ENCODE results near the gene UHRF1.
A peak's percentile ranks its signal among the peaks of the same experiment; 100 is the strongest.

The UHRF1 gene

GRCh38 chr19:4914736-4915501 lies 5.6 kb downstream of the UHRF1 start:
- peak; percentile 82 for DNase-seq
- Histone ChIP-seq H3K36me3 (ENCODE audit: control insufficient read depth in 1 of 2, insufficient read depth in 2 of 2, low read depth in 1 of 2, low read length in 2 of 2) (peaks cover 0 to 10% of the 10 kb centered on the region in 2 experiments), H2AK5ac (ENCODE audit: low read length, severe bottlenecking) (peak overlapping the region; percentile 2), H2BK120ac (ENCODE audit: low read depth, low read length) (no peak overlapping the region), H3K27ac (ENCODE audit: low read length, poor library complexity, severe bottlenecking) (peak overlapping the region; percentile 76), H2BK5ac (ENCODE audit: low read depth, low read length, poor library complexity, severe bottlenecking) (peak overlapping the region; percentile 60), H4K91ac (ENCODE audit: low read length) (peak overlapping the region; percentile 81), H3K4me3 (ENCODE audit: insufficient read depth in 1 of 2, low read depth in 1 of 2, low read length in 2 of 2) (peak overlapping the region in 1 of 2 experiments; percentile 2), H3K23ac (ENCODE audit: low read length in 2 of 2) (no peak overlapping the region), H2BK15ac (ENCODE audit: low read depth, poor library complexity, severe bottlenecking) (no peak overlapping the region), H3K9ac (ENCODE audit: low read length) (peak overlapping the region; percentile 60), H3K18ac (ENCODE audit: low read depth in 1 of 2, low read length in 2 of 2) (peak overlapping the region; percentile 84), H3K4me2 (ENCODE audit: low read length, poor library complexity, severe bottlenecking) (peak overlapping the region; percentile 30), H3K4me1 (ENCODE audit: control insufficient read depth, insufficient read depth, low read depth, low read length) (peaks cover 37% of the 10 kb centered on the region), H3K27me3 (ENCODE audit: control insufficient read depth in 1 of 2, insufficient read depth in 1 of 2, low read length in 2 of 2) (no peaks in the 10 kb centered on the region), H2BK12ac (ENCODE audit: low read length in 2 of 2) (peak overlapping the region; percentile 84 to 95), H2AFZ (ENCODE audit: low read depth, low read length) (peak overlapping the region; percentile 43), H3K79me1 (replicated peaks; ENCODE audit: low read length, poor library complexity, severe bottlenecking) (no peaks in the 10 kb centered on the region), H3K9me3 (ENCODE audit: control insufficient read depth, low read length) (no peaks in the 10 kb centered on the region), H3K14ac (ENCODE audit: low read length in 2 of 2) (peak overlapping the region in 1 of 2 experiments; percentile 8), H4K8ac (ENCODE audit: low read length) (peak overlapping the region; percentile 83), H3K4ac (ENCODE audit: low read depth in 1 of 2, low read length in 2 of 2) (peak overlapping the region; percentile 14 to 61)
- WGBS, result 48% methylated on average over 23 of the region's 23 CpGs

- Histone ChIP-seq H2BK5ac (ENCODE audit: low read depth, low read length, poor library complexity, severe bottlenecking) (no peak overlapping the region), H2AFZ (ENCODE audit: low read depth, low read length) (no peak overlapping the region), H3K23ac (ENCODE audit: low read length in 2 of 2) (no peak overlapping the region), H3K14ac (ENCODE audit: low read length in 2 of 2) (peak overlapping the region in 1 of 2 experiments; percentile 74), H3K4ac (ENCODE audit: low read depth in 1 of 2, low read length in 2 of 2) (peak overlapping the region; percentile 12 to 16), H4K91ac (ENCODE audit: low read length) (peak overlapping the region; percentile 46), H3K4me2 (ENCODE audit: low read length, poor library complexity, severe bottlenecking) (no peak overlapping the region), H3K79me1 (replicated peaks; ENCODE audit: low read length, poor library complexity, severe bottlenecking) (peaks cover 2% of the 10 kb centered on the region), H2BK120ac (ENCODE audit: low read depth, low read length) (no peak overlapping the region), H4K8ac (ENCODE audit: low read length) (peak overlapping the region; percentile 5), H3K4me3 (ENCODE audit: insufficient read depth in 1 of 2, low read depth in 1 of 2, low read length in 2 of 2) (no peak overlapping the region), H2AK5ac (ENCODE audit: low read length, severe bottlenecking) (peak overlapping the region; percentile 40), H3K9ac (ENCODE audit: low read length) (no peak overlapping the region), H3K18ac (ENCODE audit: low read depth in 1 of 2, low read length in 2 of 2) (peak overlapping the region in 1 of 2 experiments; percentile 0), H3K27ac (ENCODE audit: low read length, poor library complexity, severe bottlenecking) (peak overlapping the region; percentile 76), H3K9me3 (ENCODE audit: control insufficient read depth, low read length) (no peaks in the 10 kb centered on the region), H3K36me3 (ENCODE audit: control insufficient read depth in 1 of 2, insufficient read depth in 2 of 2, low read depth in 1 of 2, low read length in 2 of 2) (peaks cover 6 to 20% of the 10 kb centered on the region in 2 experiments), H2BK12ac (ENCODE audit: low read length in 2 of 2) (peak overlapping the region; percentile 31 to 61), H3K27me3 (ENCODE audit: control insufficient read depth in 1 of 2, insufficient read depth in 1 of 2, low read length in 2 of 2) (no peaks in the 10 kb centered on the region), H2BK15ac (ENCODE audit: low read depth, poor library complexity, severe bottlenecking) (no peak overlapping the region), H3K4me1 (ENCODE audit: control insufficient read depth, insufficient read depth, low read depth, low read length) (peaks cover 28% of the 10 kb centered on the region)
- no peak for DNase-seq
- WGBS, result 97% methylated on average over 41 of the region's 41 CpGs
These were observed 7.2 kb downstream of the UHRF1 start for GRCh38 chr19:4916292-4917082.

GRCh38 chr19:4922530-4923275 lies 13.4 kb downstream of the UHRF1 start:
- Histone ChIP-seq H4K91ac (ENCODE audit: low read length) (no peak overlapping the region), H2BK120ac (ENCODE audit: low read depth, low read length) (no peak overlapping the region), H2BK15ac (ENCODE audit: low read depth, poor library complexity, severe bottlenecking) (no peak overlapping the region), H3K23ac (ENCODE audit: low read length in 2 of 2) (peak overlapping the region in 1 of 2 experiments; percentile 3), H3K36me3 (ENCODE audit: control insufficient read depth in 1 of 2, insufficient read depth in 2 of 2, low read depth in 1 of 2, low read length in 2 of 2) (peaks cover 6 to 22% of the 10 kb centered on the region in 2 experiments), H3K4me3 (ENCODE audit: insufficient read depth in 1 of 2, low read depth in 1 of 2, low read length in 2 of 2) (no peak overlapping the region), H2BK12ac (ENCODE audit: low read length in 2 of 2) (no peak overlapping the region), H3K79me1 (replicated peaks; ENCODE audit: low read length, poor library complexity, severe bottlenecking) (peaks cover 6% of the 10 kb centered on the region), H3K4me1 (ENCODE audit: control insufficient read depth, insufficient read depth, low read depth, low read length) (peaks cover 22% of the 10 kb centered on the region), H3K9me3 (ENCODE audit: control insufficient read depth, low read length) (no peaks in the 10 kb centered on the region), H3K27me3 (ENCODE audit: control insufficient read depth in 1 of 2, insufficient read depth in 1 of 2, low read length in 2 of 2) (no peaks in the 10 kb centered on the region), H3K9ac (ENCODE audit: low read length) (no peak overlapping the region), H3K4ac (ENCODE audit: low read depth in 1 of 2, low read length in 2 of 2) (no peak overlapping the region), H2AK5ac (ENCODE audit: low read length, severe bottlenecking) (no peak overlapping the region), H4K8ac (ENCODE audit: low read length) (peak overlapping the region; percentile 8), H2AFZ (ENCODE audit: low read depth, low read length) (no peak overlapping the region), H3K27ac (ENCODE audit: low read length, poor library complexity, severe bottlenecking) (peak overlapping the region; percentile 1), H3K14ac (ENCODE audit: low read length in 2 of 2) (peak overlapping the region in 1 of 2 experiments; percentile 1), H3K18ac (ENCODE audit: low read depth in 1 of 2, low read length in 2 of 2) (peak overlapping the region in 1 of 2 experiments; percentile 29), H3K4me2 (ENCODE audit: low read length, poor library complexity, severe bottlenecking) (no peak overlapping the region), H2BK5ac (ENCODE audit: low read depth, low read length, poor library complexity, severe bottlenecking) (no peak overlapping the region)
- no peak for DNase-seq
- WGBS, result 89% methylated on average over 22 of the region's 22 CpGs
